Right lobe of liver (tissue), 6 donors: ENCODE data around the gene SLC5A2. TPM values are rescaled to one million over a fixed set of nuclear protein-coding genes. Genes with fewer than 3 reads are reported as not detected.

Source experiments
- ATAC-seq, 4 donors: fragments of 200-7000 bp; cut with Tn5 transposase; one replicate each; pipeline ENCODE4 v1.9.1; 2020; ENCODE audit warnings: mild to moderate bottlenecking in 4 of 4, moderate library complexity in 4 of 4
- DNase-seq, 3 donors: peaks; one replicate each; pipeline ENCODE4 v3.0.0-alpha.2; 2020
- H3K27ac ChIP-seq, 3 donors: fragments of 200-600 bp; one replicate each; pipeline ENCODE4 v1.8.0; 2022
- H3K27me3 ChIP-seq, 2 donors: fragments of 200-600 bp; one replicate each; pipeline ENCODE4 v1.8.0; 2022
- H3K36me3 ChIP-seq, 4 donors: fragments of 200-600 bp; sonication (generic) in 1 of 4; one replicate each; pipeline versions ENCODE4 v1.5.1 to v1.8.0; 2017 to 2022; ENCODE audit warnings: control low read depth in 1 of 4
- H3K4me1 ChIP-seq, 4 donors: fragments of 200-600 bp; sonication (generic) in 1 of 4; one replicate each; pipeline versions ENCODE4 v1.5.1 to v1.8.0; 2017 to 2022; ENCODE audit warnings: control low read depth in 1 of 4
- H3K4me3 ChIP-seq, 3 donors: fragments of 200-600 bp; one replicate each; pipeline ENCODE4 v1.8.0; 2022
- H3K9me3 ChIP-seq, 4 donors: fragments of 200-600 bp; sonication (generic) in 1 of 4; one replicate each; pipeline versions ENCODE4 v1.5.1 to v1.8.0; 2017 to 2022; ENCODE audit warnings: control low read depth in 1 of 4
- CTCF ChIP-seq, 4 donors: fragments of 200-600 bp in 3 of 4; fragments of 450-650 bp in 1 of 4; IDR thresholded peaks; one replicate each; pipeline versions ENCODE4 v1.5.1 to v1.8.0; 2016 to 2022; ENCODE audit warnings: antibody characterized with exemption in 4 of 4, mild to moderate bottlenecking in 2 of 4
- POLR2A ChIP-seq: fragments of 450-650 bp; IDR thresholded peaks from one replicate; pipeline ENCODE4 v1.6.1; 2017; ENCODE audit warnings: antibody characterized with exemption, mild to moderate bottlenecking
- WGBS: methylation state at CpG from one replicate; pipeline ENCODE4 v1.1.6; 2018; ENCODE audit warnings: low coverage, low lambda C conversion rate; ENCODE audit not compliant: insufficient coverage; ENCODE audit errors: missing lambda C conversion rate; 5-methylcytosine and 5-hydroxymethylcytosine counted together
- intact Hi-C, 2 donors: fragments of 100-400 bp; cut with DNase I; formaldehyde crosslinking; loops; one replicate each; pipeline versions ENCODE4 v1.11.2 to v1.14.1; 2022
- total RNA-seq, 6 experiments: library from RNA; depleted of rRNA in 2 of 6; stranded (reverse); fragments of >200 nt in 2 of 6; fragmentation: NEBNext Ultra II Directional in 3 of 6; extraction: Animal tissue kit (Norgen Biotek cat#: 25700) in 3 of 6; gene quantifications; one replicate each; pipeline versions ENCODE4 v1.1.0 to v1.2.4, GENCODE V29; 2016 to 2023
- donor health status: DM: no; HTN: yes; CAD: no.
- donor health status: DM: no; HTN: no; CAD: no.
- donor health status: DM: no; HTN: no; CAD: no.
- donor health status: DM: no; HTN: yes; CAD: no.
- donor health status: DM: no; HTN: yes; CAD: no.

SLC5A2 gene
- total RNA-seq, 6 experiments from 2014 or later = 0.07 to 0.14 (median 0.12) TPM; not detected in 3

DNA sequence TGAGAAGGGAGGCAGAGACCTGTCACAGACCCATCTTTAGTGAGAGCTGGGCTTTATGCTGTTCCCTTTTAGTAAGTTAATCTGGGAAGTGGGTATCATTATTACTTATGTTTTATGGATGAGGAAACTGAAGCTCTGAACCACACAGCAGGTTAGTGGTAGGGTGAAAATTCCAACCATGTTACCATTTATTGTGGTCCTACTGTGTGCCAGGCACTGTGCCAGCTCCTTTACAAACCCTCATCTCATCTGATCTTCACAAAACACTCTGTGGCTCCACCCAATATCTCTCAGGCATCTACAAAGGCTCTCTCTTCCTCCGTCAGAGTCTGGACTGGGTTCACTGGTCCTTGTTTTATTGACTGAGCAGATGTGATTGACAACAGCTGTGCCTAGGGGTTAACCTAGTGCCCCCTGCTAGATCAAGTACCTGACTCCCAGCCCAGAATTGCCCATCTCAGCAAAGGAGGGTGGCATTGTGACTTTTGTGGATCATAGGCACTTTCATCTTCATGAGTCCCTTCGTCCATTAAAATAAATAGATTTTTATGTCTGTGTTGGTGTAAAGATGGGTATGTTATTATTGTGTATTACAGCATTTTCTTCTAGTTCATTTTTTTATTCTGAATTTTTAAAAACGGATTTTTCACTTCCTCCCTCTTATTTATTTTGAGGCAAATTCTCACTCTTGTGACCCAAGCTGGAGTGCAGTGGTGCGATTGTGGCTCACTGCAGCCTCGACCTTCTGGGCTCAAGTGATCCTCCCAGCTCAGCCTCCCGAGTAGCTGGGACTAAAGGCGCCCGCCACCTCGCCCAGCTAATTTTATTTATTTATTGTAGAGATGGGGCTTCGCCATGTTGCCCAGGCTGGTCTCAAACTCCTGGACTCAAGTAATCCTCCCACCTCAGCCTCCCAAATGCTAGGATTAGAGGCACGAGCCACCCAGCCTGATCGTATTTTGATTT lies 7.9 kb upstream of the SLC5A2 start:
- intact Hi-C loops = loop anchor here in 1 of 2 donors (10.0 kb wide), 1 partner anchor 220 kb away; no protein-coding TSS in a partner anchor
- Histone ChIP-seq H3K27me3 (no peaks in the 10 kb centered on the region), H3K36me3 (no peaks in the 10 kb centered on the region), H3K27ac (no peak overlapping the region), H3K4me1 (peaks cover 0 to 30% (median 2%) of the 10 kb centered on the region in 4 donors), H3K9me3 (no peaks in the 10 kb centered on the region), H3K4me3 (no peak overlapping the region)
- ATAC-seq (no peak), DNase-seq (no peak)
- WGBS = 94% methylated on average over 11 of the region's 12 CpGs
- TF ChIP-seq CTCF (IDR thresholded peaks at IDR 0.05) = no peak
- TF ChIP-seq POLR2A = no peak

DNA sequence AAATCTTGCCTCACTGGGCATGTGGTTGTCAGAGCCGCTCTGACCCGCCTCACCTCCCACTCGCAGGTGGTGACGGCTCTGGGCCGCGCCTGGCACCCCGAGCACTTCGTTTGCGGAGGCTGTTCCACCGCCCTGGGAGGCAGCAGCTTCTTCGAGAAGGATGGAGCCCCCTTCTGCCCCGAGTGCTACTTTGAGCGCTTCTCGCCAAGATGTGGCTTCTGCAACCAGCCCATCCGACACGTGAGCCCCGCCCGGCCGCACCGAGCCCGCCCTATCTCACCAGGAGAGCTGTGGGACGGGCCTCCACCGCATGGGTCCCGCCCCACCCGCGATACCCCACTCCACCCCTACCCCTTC lies 7.0 kb upstream of the SLC5A2 start:
- TF ChIP-seq POLR2A (no peak), CTCF (IDR thresholded peaks at IDR 0.05) (no peak)
- Histone ChIP-seq H3K9me3 (no peaks in the 10 kb centered on the region), H3K4me3 (peak overlapping the region in 1 of 3 donors; percentile 63), H3K27me3 (no peaks in the 10 kb centered on the region), H3K36me3 (no peaks in the 10 kb centered on the region), H3K4me1 (peaks cover 0 to 30% (median 2%) of the 10 kb centered on the region in 4 donors), H3K27ac (no peak overlapping the region)
- WGBS = 16% methylated on average over 5 of the region's 26 CpGs
- intact Hi-C loops = loop anchor here in 1 of 2 donors (10.0 kb wide), 1 partner anchor 219 kb away; no protein-coding TSS in a partner anchor
- DNase-seq = no peak
- no peak for ATAC-seq

- DNase-seq (peak; percentile 96), ATAC-seq (peak; percentile 75 to 83 (median 80))
- Histone ChIP-seq H3K27ac (peak overlapping the region; percentile 73 to 96 (median 82)), H3K4me3 (peak overlapping the region; percentile 48 to 65 (median 63)), H3K4me1 (peaks cover 0 to 30% (median 2%) of the 10 kb centered on the region in 4 donors), H3K9me3 (no peaks in the 10 kb centered on the region), H3K36me3 (no peaks in the 10 kb centered on the region), H3K27me3 (no peaks in the 10 kb centered on the region)
- intact Hi-C loops = loop anchor here in 1 of 2 donors (10.0 kb wide), 1 partner anchor 218 kb away; no protein-coding TSS in a partner anchor
- 18% methylated on average over 40 of the region's 68 CpGs for WGBS
- TF ChIP-seq POLR2A (peak; percentile 50), CTCF (IDR thresholded peaks at IDR 0.05) (no peak)
These were observed 6.4 kb upstream of the SLC5A2 start for GRCh38 chr16:31476303-31477219.
